Measurements from ENCODE around the gene DCST1. TPM values are rescaled to one million over a fixed set of nuclear protein-coding genes. Genes with fewer than 3 reads are reported as not detected.
A peak's percentile ranks its signal among the peaks of the same experiment; 100 is the strongest.

Gene DCST1
- total RNA-seq, 1 donor from 2014 or later, result not detected

- TF ChIP-seq, protein P1, sequence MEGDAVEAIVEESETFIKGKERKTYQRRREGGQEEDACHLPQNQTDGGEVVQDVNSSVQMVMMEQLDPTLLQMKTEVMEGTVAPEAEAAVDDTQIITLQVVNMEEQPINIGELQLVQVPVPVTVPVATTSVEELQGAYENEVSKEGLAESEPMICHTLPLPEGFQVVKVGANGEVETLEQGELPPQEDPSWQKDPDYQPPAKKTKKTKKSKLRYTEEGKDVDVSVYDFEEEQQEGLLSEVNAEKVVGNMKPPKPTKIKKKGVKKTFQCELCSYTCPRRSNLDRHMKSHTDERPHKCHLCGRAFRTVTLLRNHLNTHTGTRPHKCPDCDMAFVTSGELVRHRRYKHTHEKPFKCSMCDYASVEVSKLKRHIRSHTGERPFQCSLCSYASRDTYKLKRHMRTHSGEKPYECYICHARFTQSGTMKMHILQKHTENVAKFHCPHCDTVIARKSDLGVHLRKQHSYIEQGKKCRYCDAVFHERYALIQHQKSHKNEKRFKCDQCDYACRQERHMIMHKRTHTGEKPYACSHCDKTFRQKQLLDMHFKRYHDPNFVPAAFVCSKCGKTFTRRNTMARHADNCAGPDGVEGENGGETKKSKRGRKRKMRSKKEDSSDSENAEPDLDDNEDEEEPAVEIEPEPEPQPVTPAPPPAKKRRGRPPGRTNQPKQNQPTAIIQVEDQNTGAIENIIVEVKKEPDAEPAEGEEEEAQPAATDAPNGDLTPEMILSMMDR (IDR thresholded peaks at IDR 0.05; ENCODE audit: insufficient read depth, low read length, severe bottlenecking), result no peak
Observed at GRCh38 chr1:155030899-155031298, 2.7 kb upstream of the DCST1 start.

GRCh38 chr1:155032886-155033285 lies 738 bp upstream of the DCST1 start:
- DNase-seq (ENCODE audit: low read depth), result no peak
- no peaks in the 10 kb centered on the region for H3K36me3 ChIP-seq (ENCODE audit: control insufficient read depth, insufficient read depth, low read length)
- no peak overlapping the region for H3K4me3 ChIP-seq (ENCODE audit: low read depth, low read length)
- FAIRE-seq, result no peak
- TF ChIP-seq, protein P1 (IDR thresholded peaks at IDR 0.05; ENCODE audit: insufficient read depth, low read length, severe bottlenecking), result no peak
- H3K27me3 ChIP-seq (ENCODE audit: control insufficient read depth, insufficient read depth, low read length), result no peaks in the 10 kb centered on the region

More at GRCh38 chr1:155030899-155031298, 2.7 kb upstream of the DCST1 start:
- Histone ChIP-seq H3K27me3 (ENCODE audit: control insufficient read depth, insufficient read depth, low read length) (no peaks in the 10 kb centered on the region), H3K4me3 (ENCODE audit: low read depth, low read length) (no peak overlapping the region), H3K36me3 (ENCODE audit: control insufficient read depth, insufficient read depth, low read length) (no peaks in the 10 kb centered on the region)
- DNase-seq (ENCODE audit: low read depth) (no peak), FAIRE-seq (no peak)

GRCh38 chr1:155034318-155035208 lies 939 bp downstream of the DCST1 start:
- TF ChIP-seq, protein P1 (IDR thresholded peaks at IDR 0.05; ENCODE audit: insufficient read depth, low read length, severe bottlenecking), result peak; percentile 7
- H3K27me3 ChIP-seq (ENCODE audit: control insufficient read depth, insufficient read depth, low read length), result no peaks in the 10 kb centered on the region
- H3K36me3 ChIP-seq (ENCODE audit: control insufficient read depth, insufficient read depth, low read length), result no peaks in the 10 kb centered on the region
- DNase-seq (ENCODE audit: low read depth) (peak; percentile 68), FAIRE-seq (no peak)
- no peak overlapping the region for H3K4me3 ChIP-seq (ENCODE audit: low read depth, low read length)

- H3K4me3 ChIP-seq (ENCODE audit: low read depth, low read length), result no peak overlapping the region
- H3K27me3 ChIP-seq (ENCODE audit: control insufficient read depth, insufficient read depth, low read length), result no peaks in the 10 kb centered on the region
- no peaks in the 10 kb centered on the region for H3K36me3 ChIP-seq (ENCODE audit: control insufficient read depth, insufficient read depth, low read length)
- DNase-seq (ENCODE audit: low read depth), result no peak
- no peak for FAIRE-seq
- TF ChIP-seq, protein P1 (IDR thresholded peaks at IDR 0.05; ENCODE audit: insufficient read depth, low read length, severe bottlenecking), result no peak
Observed at GRCh38 chr1:155035936-155036335, 2.3 kb downstream of the DCST1 start.

DNA sequence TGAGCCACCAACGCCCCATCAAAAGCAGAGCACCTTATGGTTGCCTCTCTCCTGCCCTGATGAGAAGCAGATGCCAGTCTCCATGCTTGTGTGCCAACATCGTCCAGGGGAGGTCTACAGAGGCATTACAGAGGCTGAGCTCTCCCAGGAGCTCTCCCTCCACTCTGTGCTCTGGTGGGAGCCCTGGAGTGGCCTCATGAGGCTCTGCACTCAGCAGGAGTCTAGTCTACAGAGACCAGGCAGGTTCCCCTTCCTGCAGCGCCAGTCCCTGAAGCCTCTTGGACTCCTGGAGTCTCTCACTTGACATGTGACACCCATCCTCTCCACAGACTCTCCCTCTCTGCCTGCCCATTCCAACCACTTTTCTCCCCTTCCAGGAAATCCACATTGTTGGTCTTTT lies 3.4 kb downstream of the DCST1 start:
- TF ChIP-seq, protein P1 (IDR thresholded peaks at IDR 0.05; ENCODE audit: insufficient read depth, low read length, severe bottlenecking), result no peak
- H3K4me3 ChIP-seq (ENCODE audit: low read depth, low read length), result no peak overlapping the region
- FAIRE-seq, result no peak
- no peaks in the 10 kb centered on the region for H3K36me3 ChIP-seq (ENCODE audit: control insufficient read depth, insufficient read depth, low read length)
- DNase-seq (ENCODE audit: low read depth), result no peak
- no peaks in the 10 kb centered on the region for H3K27me3 ChIP-seq (ENCODE audit: control insufficient read depth, insufficient read depth, low read length)
